Mononuclear cell (primary cell): ENCODE data around the gene TRIML2. TPM values are rescaled to one million over a fixed set of nuclear protein-coding genes. Genes with fewer than 3 reads are reported as not detected.
"Not testable (repeated sequence)": the region's sequence is repeated elsewhere in the genome, so short reads cannot be mapped to it uniquely, and the experiment has no call there.

Experiments used
- H3K27me3 ChIP-seq: 2 replicates; pipeline ENCODE4 v1.6.0; 2011; ENCODE audit warnings: low read length, control low read depth; ENCODE audit not compliant: insufficient read depth
- H3K4me1 ChIP-seq: 2 replicates; pipeline ENCODE4 v1.5.1; 2011; ENCODE audit warnings: mild to moderate bottlenecking, low read length, control low read depth; ENCODE audit not compliant: insufficient read depth
- H3K4me3 ChIP-seq: 2 replicates; pipeline ENCODE4 v1.5.1; 2011; ENCODE audit warnings: mild to moderate bottlenecking, low read length, moderate library complexity
- H3K9me3 ChIP-seq: 2 replicates; pipeline ENCODE4 v1.5.1; 2011; ENCODE audit warnings: low read depth, mild to moderate bottlenecking, control low read depth, low read length
- total RNA-seq: library from RNA; depleted of rRNA; stranded (reverse); fragments of >200 nt; gene quantifications from one replicate; pipeline ENCODE4 v1.2.3, GENCODE V29; 2012

Gene TRIML2
- total RNA-seq, 1 donor: not detected

GRCh38 chr4:188045461-188045860 is 63.9 kb downstream of the TRIML2 start:
- not testable (repeated sequence) for H3K27me3 ChIP-seq, H3K4me1 ChIP-seq, H3K4me3 ChIP-seq, H3K9me3 ChIP-seq

GRCh38 chr4:188043154-188043553 is 66.2 kb downstream of the TRIML2 start:
- no peaks in the 10 kb centered on the region for H3K4me1 ChIP-seq
- no peak overlapping the region for H3K4me3 ChIP-seq
- no peaks in the 10 kb centered on the region for H3K27me3 ChIP-seq
- no peaks in the 10 kb centered on the region for H3K9me3 ChIP-seq

- Histone ChIP-seq H3K4me1 (no peaks in the 10 kb centered on the region), H3K9me3 (no peaks in the 10 kb centered on the region), H3K27me3 (no peaks in the 10 kb centered on the region), H3K4me3 (no peak overlapping the region)
Measured at GRCh38 chr4:188042191-188042590, 67.2 kb downstream of the TRIML2 start.

- Histone ChIP-seq H3K4me3 (no peak overlapping the region), H3K4me1 (no peaks in the 10 kb centered on the region), H3K27me3 (no peaks in the 10 kb centered on the region), H3K9me3 (no peaks in the 10 kb centered on the region)
Measured at GRCh38 chr4:188041721-188042120, 67.7 kb downstream of the TRIML2 start.

Other genes with a start within 250 kb of the TRIML2 start
- not detected for gene ZFP42, start 113.8 kb downstream of the TRIML2 start, total RNA-seq
- gene TRIML1, start 29.8 kb upstream of the TRIML2 start, total RNA-seq: not detected